K562 (cell line): ENCODE results near the gene SH3D21. TPM values are rescaled to one million over a fixed set of nuclear protein-coding genes. Genes with fewer than 3 reads are reported as not detected.

Source experiments
- CBX3 ChIP-seq, 2 experiments: IDR thresholded peaks; 1 replicate in 1 of 2; 2 replicates in 1 of 2; pipeline ENCODE4 v1.6.1; 2012; ENCODE audit warnings: inconsistent platforms in 2 of 2, low read length in 2 of 2, borderline replicate concordance in 1 of 2, control low read depth in 1 of 2
- CHD2 ChIP-seq: IDR thresholded peaks from 2 replicates; pipeline ENCODE4 v1.6.1; 2011; ENCODE audit warnings: low read depth, low read length
- HMG20B ChIP-seq: fragments of 250-450 bp; sonication (Bioruptor Pico); IDR thresholded peaks from 2 replicates; pipeline ENCODE4 v1.5.0; 2021; ENCODE audit warnings: mild to moderate bottlenecking
- ID3 ChIP-seq, 2 experiments: fragments of 250-450 bp in 1 of 2; fragments of 450-650 bp in 1 of 2; sonication (Bioruptor Pico) in 1 of 2; IDR thresholded peaks; 2 replicates each; pipeline versions ENCODE4 v1.6.1 to v1.8.0; 2016 to 2021; ENCODE audit warnings: mild to moderate bottlenecking in 2 of 2, moderate library complexity in 2 of 2, missing compliant biosample characterization in 1 of 2, missing genetic modification characterization in 1 of 2
- NFYB ChIP-seq: IDR thresholded peaks from 2 replicates; pipeline ENCODE4 v1.6.1; 2011; ENCODE audit warnings: mild to moderate bottlenecking, moderate library complexity; ENCODE audit not compliant: insufficient read length; ENCODE audit errors: extremely low read depth
- NUFIP1 ChIP-seq: fragments of 450-650 bp; IDR thresholded peaks from 2 replicates; pipeline ENCODE4 v1.6.1; 2018; ENCODE audit not compliant: partially characterized antibody
- PKNOX1 ChIP-seq: fragments of 450-650 bp; IDR thresholded peaks from 2 replicates; pipeline ENCODE4 v1.6.1; 2016
- POU5F1 ChIP-seq: fragments of 150-350 bp; IDR thresholded peaks from 2 replicates; pipeline ENCODE4 v1.6.1; 2014; ENCODE audit warnings: borderline replicate concordance, low read length, low read depth, mild to moderate bottlenecking; ENCODE audit not compliant: partially characterized antibody
- PRPF4 ChIP-seq: fragments of 200-400 bp; formaldehyde crosslinking; IDR thresholded peaks from one replicate; pipeline ENCODE4 v1.6.1; 2017; ENCODE audit warnings: low read length, low read depth, mild to moderate bottlenecking; ENCODE audit not compliant: insufficient read depth, poor library complexity, severe bottlenecking
- PTTG1 ChIP-seq: fragments of 450-650 bp; IDR thresholded peaks from 2 replicates; pipeline ENCODE4 v1.6.1; 2016; ENCODE audit warnings: low read depth, mild to moderate bottlenecking, missing genetic modification characterization, missing compliant biosample characterization
- SMARCB1 ChIP-seq: IDR thresholded peaks from 2 replicates; pipeline ENCODE4 v1.6.1; 2011; ENCODE audit warnings: improper control_type of control experiment, low read depth; ENCODE audit not compliant: insufficient read length
- SP1 ChIP-seq: sonication (generic); formaldehyde crosslinking; IDR thresholded peaks from 2 replicates; pipeline ENCODE4 v1.8.1; 2022; ENCODE audit warnings: mild to moderate bottlenecking, missing genetic modification reagents
- SREBF1 ChIP-seq: fragments of 150-350 bp; IDR thresholded peaks from 2 replicates; pipeline ENCODE4 v1.6.1; 2014; ENCODE audit warnings: antibody characterized with exemption, low read depth, low read length, borderline replicate concordance
- TAL1 ChIP-seq: fragments of 450-650 bp; IDR thresholded peaks from 2 replicates; pipeline ENCODE4 v1.6.1; 2016; ENCODE audit warnings: mild to moderate bottlenecking
- ZC3H4 ChIP-seq: sonication (generic); formaldehyde crosslinking; IDR thresholded peaks from 2 replicates; pipeline ENCODE4 v1.9.0; 2021; ENCODE audit warnings: missing genetic modification reagents, borderline replicate concordance
- ZNF165 ChIP-seq: fragments of 250-450 bp; sonication (Bioruptor Pico); IDR thresholded peaks from 2 replicates; pipeline ENCODE4 v1.4.0; 2020; ENCODE audit warnings: borderline replicate concordance
- ZNF408 ChIP-seq: fragments of 250-450 bp; sonication (Bioruptor Pico); IDR thresholded peaks from 2 replicates; pipeline ENCODE4 v1.4.0; 2020; ENCODE audit warnings: low read depth, mild to moderate bottlenecking, moderate library complexity
- polyA plus RNA-seq, 8 experiments: library from polyadenylated mRNA; depleted of rRNA in 4 of 8; stranded (reverse) in 5 of 8; unstranded in 3 of 8; fragments of >200 nt; fragmentation: Nextera tagmentation in 2 of 8; fragmentation: Illumina TruSeq in 1 of 8; extraction: Ambion mirVana in 2 of 8; extraction: Trizol in 1 of 8; gene quantifications; 2 replicates each; pipeline versions ENCODE4 v1.2.1 to v1.2.3, GENCODE V29; 2011 to 2014; ENCODE audit warnings: inconsistent platforms in 1 of 8, missing spikeins in 1 of 8
- total RNA-seq, 7 experiments: library from RNA; depleted of rRNA in 6 of 7; stranded (reverse); fragments of >200 nt in 6 of 7; fragmentation: Illumina TruSeq in 2 of 7; extraction: Trizol in 2 of 7; gene quantifications; 2 replicates each; pipeline versions ENCODE4 v1.2.1 to v1.2.3, GENCODE V29; 2011 to 2021; ENCODE audit warnings: low replicate concordance in 1 of 7
- TF ChIP-seq, protein P1 (sequence below), 2 experiments: IDR thresholded peaks in 1 of 2; conservative IDR thresholded peaks in 1 of 2; 2 replicates each; pipeline ENCODE4 v1.6.1; 2016; ENCODE audit warnings: low read depth in 2 of 2, mild to moderate bottlenecking in 1 of 2, missing compliant biosample characterization in 1 of 2, missing genetic modification characterization in 1 of 2, moderate library complexity in 1 of 2

SH3D21 gene
- total and polyA plus RNA-seq, 9 of the 15 experiments (the other 6 are each of a cell fraction or from before 2014, with no cell fraction given): 0.01 to 4.7 (median 1.8) TPM

DNA sequence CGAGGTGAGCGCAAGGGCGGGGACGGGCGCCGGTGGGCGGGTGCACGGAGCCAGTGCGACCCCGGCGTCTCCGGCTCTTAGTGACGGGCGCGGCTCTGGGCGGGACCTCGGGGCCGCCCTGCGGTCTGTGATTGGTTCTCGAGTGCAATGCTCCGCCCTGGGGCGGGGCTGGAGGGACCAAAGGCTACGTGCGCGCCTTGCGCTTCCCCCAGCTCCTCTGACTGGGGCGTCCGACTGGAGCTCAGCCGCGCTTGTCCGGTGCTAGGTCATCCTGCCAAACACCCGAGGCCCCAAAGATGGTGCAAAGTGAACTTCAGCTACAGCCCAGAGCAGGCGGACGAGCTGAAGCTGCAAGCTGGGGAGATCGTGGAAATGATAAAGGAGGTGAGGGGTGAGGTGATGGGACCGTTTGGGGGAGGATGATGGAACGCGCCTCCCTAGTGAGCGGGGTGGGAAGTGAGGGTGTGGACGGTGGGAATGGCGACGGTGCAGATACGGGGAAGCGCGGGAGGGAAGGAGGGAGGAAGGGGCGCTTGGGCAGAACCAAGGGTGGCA is 811 bp downstream of the SH3D21 start (continued):
- TF ChIP-seq POU5F1 (no peak), PTTG1 (tag) (no peak), PRPF4 (no peak), CBX3 (IDR thresholded peaks at IDR 0.05; ENCODE audit: borderline replicate concordance in 1 of 2, low read length in 2 of 2) (no peak), ZNF408 (CRISPR knock-in tag) (no peak), ZC3H4 (CRISPR knock-in tag) (no peak), NUFIP1 (no peak), ZNF165 (CRISPR knock-in tag) (no peak), NFYB (peak; percentile 87), PKNOX1 (peak; percentile 53), SP1 (CRISPR knock-in tag) (peak; percentile 67), ID3 (CRISPR knock-in tag; IDR thresholded peaks at IDR 0.05) (no peak), ID3 (tag; IDR thresholded peaks at IDR 0.05) (peak; percentile 34; the same call in 1 of the 2 replicates), CHD2 (0 out of 2 replicates have a peak, but pooled peaks have one; percentile 33), HMG20B (no peak), SMARCB1 (no peak), SREBF1 (no peak), TAL1 (no peak)
- TF ChIP-seq, protein P1, sequence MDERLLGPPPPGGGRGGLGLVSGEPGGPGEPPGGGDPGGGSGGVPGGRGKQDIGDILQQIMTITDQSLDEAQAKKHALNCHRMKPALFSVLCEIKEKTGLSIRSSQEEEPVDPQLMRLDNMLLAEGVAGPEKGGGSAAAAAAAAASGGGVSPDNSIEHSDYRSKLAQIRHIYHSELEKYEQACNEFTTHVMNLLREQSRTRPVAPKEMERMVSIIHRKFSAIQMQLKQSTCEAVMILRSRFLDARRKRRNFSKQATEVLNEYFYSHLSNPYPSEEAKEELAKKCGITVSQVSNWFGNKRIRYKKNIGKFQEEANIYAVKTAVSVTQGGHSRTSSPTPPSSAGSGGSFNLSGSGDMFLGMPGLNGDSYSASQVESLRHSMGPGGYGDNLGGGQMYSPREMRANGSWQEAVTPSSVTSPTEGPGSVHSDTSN (CRISPR knock-in tag; IDR thresholded peaks at IDR 0.05; ENCODE audit: low read depth): no peak
- TF ChIP-seq, protein P1 (tag; conservative IDR thresholded peaks at IDR 0.05; ENCODE audit: low read depth): no peak
